ENCODE measurements around the gene CBX2.

DNA sequence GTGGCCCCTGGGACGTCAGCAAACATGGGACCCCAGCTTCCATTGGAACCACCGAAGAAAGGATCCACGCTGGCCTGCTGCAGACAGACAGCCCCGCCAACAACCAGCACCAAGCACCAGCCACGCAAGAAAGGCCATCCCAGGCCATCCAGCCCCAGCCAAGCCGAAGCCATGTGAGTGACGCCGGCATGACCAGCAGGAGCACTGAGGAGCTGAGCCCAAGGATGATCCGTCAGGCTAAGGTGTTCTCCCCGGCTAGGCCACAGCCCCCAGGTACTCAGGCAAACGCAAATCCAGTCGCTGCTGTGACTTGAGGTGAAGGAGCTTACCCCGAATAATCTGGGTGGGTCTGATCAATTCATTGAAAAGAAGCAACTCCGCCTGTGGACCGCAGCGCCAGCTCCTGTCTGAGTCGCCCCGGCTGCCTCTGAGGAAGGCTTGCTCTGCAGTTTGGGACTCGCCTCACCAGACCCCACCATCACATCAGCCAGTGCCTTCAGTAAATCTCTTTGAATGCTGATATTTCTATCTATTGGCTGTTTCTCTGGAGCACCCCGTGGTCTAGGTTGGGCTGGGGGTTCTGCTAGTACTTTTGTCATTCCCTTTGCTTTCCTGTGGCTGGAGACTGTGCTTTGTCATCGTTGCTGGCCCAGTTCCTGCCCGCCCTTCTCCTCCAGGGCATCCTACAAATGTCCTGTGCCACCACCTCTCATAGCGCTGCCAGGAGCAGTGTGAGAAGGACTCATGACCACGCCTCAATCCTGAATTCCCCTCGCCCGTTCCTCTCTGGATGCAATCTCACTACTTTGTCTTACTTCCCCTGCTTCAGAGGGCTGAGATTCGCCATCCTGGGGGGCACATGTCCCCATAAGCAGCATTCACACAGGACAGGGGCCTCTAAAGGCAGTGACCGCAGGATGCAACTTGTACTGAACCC lies 8.1 kb upstream of the CBX2 start:
- TF ChIP-seq EZH2 (IDR thresholded peaks at IDR 0.05) = no peak
- no peak for TF ChIP-seq POLR2AphosphoS5 (IDR thresholded peaks at IDR 0.05; ENCODE audit: borderline replicate concordance, low read depth, low read length)
